ENCODE measurements around the gene LCK.
A peak's percentile ranks its signal among the peaks of the same experiment; 100 is the strongest.

DNA sequence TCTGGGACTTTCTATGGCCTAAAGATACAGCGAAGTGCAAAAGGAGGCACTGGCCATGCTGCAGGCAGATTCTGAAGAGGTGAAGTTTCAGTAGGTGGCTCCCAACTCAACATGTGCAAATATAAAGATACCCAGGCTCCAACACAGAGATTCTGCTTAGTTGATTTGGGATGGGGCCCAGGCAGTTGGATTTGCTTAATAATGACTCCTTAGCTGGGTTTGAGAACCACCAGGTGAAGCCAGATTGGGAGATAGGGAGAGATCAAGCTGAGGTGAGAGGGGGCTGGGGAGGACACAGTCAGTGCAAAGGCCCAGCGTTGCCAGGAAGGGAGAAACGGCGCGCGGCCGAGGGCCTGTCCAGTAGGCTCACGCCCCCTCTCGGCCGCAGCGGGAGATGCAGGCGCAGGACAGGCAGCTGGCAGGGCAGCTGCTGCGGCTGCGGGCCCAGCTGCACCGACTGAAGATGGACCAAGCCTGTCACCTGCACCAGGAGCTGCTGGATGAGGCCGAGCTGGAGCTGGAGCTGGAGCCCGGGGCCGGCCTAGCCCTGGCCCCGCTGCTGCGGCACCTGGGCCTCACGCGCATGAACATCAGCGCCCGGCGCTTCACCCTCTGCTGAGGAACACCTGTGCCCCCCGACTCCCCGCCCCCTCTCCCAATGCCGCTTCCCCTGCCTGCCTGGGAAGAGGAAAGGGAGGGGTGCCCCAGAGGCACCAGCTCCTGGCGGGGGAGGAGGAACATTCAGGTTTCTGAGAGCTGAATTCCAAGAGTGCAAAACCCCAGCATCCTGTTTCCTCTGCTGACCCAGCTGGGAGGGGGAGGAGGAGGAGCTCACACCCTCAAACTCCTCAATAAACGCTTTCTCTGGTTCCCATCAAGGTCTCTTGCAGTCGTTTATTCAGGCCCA lies 2.8 kb upstream of the LCK start:
- TF ChIP-seq CTCF (IDR thresholded peaks at IDR 0.05; ENCODE audit: extremely low read depth in 1 of 2, insufficient read depth in 1 of 2, low read depth in 1 of 2, low read length in 2 of 2), result peak; percentile 96 to 98
- TF ChIP-seq POLR2A (IDR thresholded peaks at IDR 0.05; ENCODE audit: low read depth, low read length), result no peak
- TF ChIP-seq POLR2AphosphoS5 (IDR thresholded peaks at IDR 0.05; ENCODE audit: insufficient read depth, low read depth, low read length), result no peak
- TF ChIP-seq MYC (IDR thresholded peaks at IDR 0.05; ENCODE audit: low read depth, low read length), result no peak
- peak; percentile 22 for TF ChIP-seq EZH2 (IDR thresholded peaks at IDR 0.05; ENCODE audit: borderline replicate concordance, low read depth, low read length, severe bottlenecking)
- no peak for TF ChIP-seq MAX (IDR thresholded peaks at IDR 0.05; ENCODE audit: insufficient read depth, insufficient read length)
